KMS-11 (cell line): ENCODE data around the gene THBS1.

Experiments used
- H2AFZ ChIP-seq: fragments of 200-600 bp; sonication (generic); 2 replicates; pipeline ENCODE4 v1.6.1; 2016; ENCODE audit warnings: antibody characterized with exemption, mixed run types, low read depth
- H3K27ac ChIP-seq: fragments of 200-600 bp; sonication (generic); 2 replicates; pipeline ENCODE4 v1.6.1; 2016; ENCODE audit warnings: mild to moderate bottlenecking, mixed run types
- H3K27me3 ChIP-seq: fragments of 200-600 bp; sonication (generic); 2 replicates; pipeline ENCODE4 v1.6.1; 2017; ENCODE audit warnings: mild to moderate bottlenecking, low read depth, mixed run types, moderate library complexity; ENCODE audit not compliant: insufficient read depth
- H3K36me3 ChIP-seq: fragments of 200-600 bp; sonication (generic); 2 replicates; pipeline ENCODE4 v1.6.1; 2017; ENCODE audit warnings: mild to moderate bottlenecking, mixed run types; ENCODE audit not compliant: insufficient read depth
- H3K4me1 ChIP-seq: fragments of 200-600 bp; sonication (generic); 2 replicates; pipeline ENCODE4 v1.6.1; 2016; ENCODE audit warnings: mild to moderate bottlenecking, low read depth, mixed run types; ENCODE audit not compliant: poor library complexity, severe bottlenecking
- H3K4me2 ChIP-seq: fragments of 200-600 bp; sonication (generic); 2 replicates; pipeline ENCODE4 v1.7.0; 2016; ENCODE audit warnings: mild to moderate bottlenecking, mixed run types
- H3K4me3 ChIP-seq: fragments of 200-600 bp; sonication (generic); IDR thresholded peaks from 2 replicates; pipeline ENCODE4 v1.6.1; 2017; ENCODE audit warnings: low read depth, low read length, mixed read lengths; ENCODE audit not compliant: insufficient read depth
- H3K79me2 ChIP-seq: fragments of 200-600 bp; sonication (generic); 2 replicates; pipeline ENCODE4 v1.6.1; 2016; ENCODE audit warnings: low read depth, mixed run types; ENCODE audit not compliant: insufficient read depth
- H3K9ac ChIP-seq: fragments of 200-600 bp; sonication (generic); 2 replicates; pipeline ENCODE4 v1.6.1; 2016; ENCODE audit warnings: mild to moderate bottlenecking, mixed run types
- H4K20me1 ChIP-seq: fragments of 200-600 bp; sonication (generic); 2 replicates; pipeline ENCODE4 v1.6.1; 2016; ENCODE audit warnings: mild to moderate bottlenecking, mixed run types; ENCODE audit not compliant: insufficient read depth
- CTCF ChIP-seq: fragments of 200-600 bp; sonication (generic); conservative IDR thresholded peaks from 2 replicates; pipeline ENCODE4 v1.6.1; 2017; ENCODE audit warnings: low read depth, mild to moderate bottlenecking, antibody characterized with exemption, low read length, moderate library complexity, mixed read lengths

The THBS1 gene

DNA sequence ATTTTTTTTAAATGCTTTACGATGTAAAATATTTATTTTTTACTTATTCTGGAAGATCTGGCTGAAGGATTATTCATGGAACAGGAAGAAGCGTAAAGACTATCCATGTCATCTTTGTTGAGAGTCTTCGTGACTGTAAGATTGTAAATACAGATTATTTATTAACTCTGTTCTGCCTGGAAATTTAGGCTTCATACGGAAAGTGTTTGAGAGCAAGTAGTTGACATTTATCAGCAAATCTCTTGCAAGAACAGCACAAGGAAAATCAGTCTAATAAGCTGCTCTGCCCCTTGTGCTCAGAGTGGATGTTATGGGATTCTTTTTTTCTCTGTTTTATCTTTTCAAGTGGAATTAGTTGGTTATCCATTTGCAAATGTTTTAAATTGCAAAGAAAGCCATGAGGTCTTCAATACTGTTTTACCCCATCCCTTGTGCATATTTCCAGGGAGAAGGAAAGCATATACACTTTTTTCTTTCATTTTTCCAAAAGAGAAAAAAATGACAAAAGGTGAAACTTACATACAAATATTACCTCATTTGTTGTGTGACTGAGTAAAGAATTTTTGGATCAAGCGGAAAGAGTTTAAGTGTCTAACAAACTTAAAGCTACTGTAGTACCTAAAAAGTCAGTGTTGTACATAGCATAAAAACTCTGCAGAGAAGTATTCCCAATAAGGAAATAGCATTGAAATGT is 15.6 kb downstream of the THBS1 start:
- Histone ChIP-seq H4K20me1 (no peaks in the 10 kb centered on the region), H3K4me3 (no peak overlapping the region), H3K4me2 (no peak overlapping the region), H3K9ac (no peak overlapping the region), H3K4me1 (no peaks in the 10 kb centered on the region), H3K36me3 (no peaks in the 10 kb centered on the region), H3K27ac (no peak overlapping the region), H3K27me3 (no peaks in the 10 kb centered on the region), H2AFZ (no peak overlapping the region), H3K79me2 (no peaks in the 10 kb centered on the region)
- TF ChIP-seq CTCF: no peak

- no peak overlapping the region for H2AFZ ChIP-seq
- no peak overlapping the region for H3K4me3 ChIP-seq
- no peaks in the 10 kb centered on the region for H3K36me3 ChIP-seq
- H3K4me1 ChIP-seq: no peaks in the 10 kb centered on the region
- no peak overlapping the region for H3K4me2 ChIP-seq
- no peaks in the 10 kb centered on the region for H4K20me1 ChIP-seq
- H3K79me2 ChIP-seq: no peaks in the 10 kb centered on the region
- H3K27ac ChIP-seq: no peak overlapping the region
- no peak for TF ChIP-seq CTCF
- no peak overlapping the region for H3K9ac ChIP-seq
- H3K27me3 ChIP-seq: no peaks in the 10 kb centered on the region
These were observed 16.5 kb downstream of the THBS1 start for GRCh38 chr15:39597336-39597735.

DNA sequence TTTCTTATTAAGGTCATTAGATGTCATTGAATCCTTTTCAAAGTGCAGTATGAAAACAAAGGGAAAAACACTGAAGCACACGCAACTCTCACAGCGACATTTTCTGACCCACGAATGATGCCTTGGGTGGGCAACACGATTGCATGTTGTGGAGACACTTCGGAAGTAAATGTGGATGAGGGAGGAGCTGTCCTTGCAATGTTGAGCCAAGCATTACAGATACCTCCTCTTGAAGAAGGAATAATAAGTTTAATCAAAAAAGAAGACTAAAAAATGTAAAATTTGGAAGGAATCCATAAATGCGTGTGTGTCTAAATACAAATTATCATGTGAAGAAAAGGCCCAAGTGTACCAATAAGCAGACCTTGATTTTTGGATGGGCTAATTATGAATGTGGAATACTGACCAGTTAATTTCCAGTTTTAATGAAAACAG is 16.9 kb downstream of the THBS1 start:
- Histone ChIP-seq H3K4me2 (no peak overlapping the region), H3K4me1 (no peaks in the 10 kb centered on the region), H3K9ac (no peak overlapping the region), H3K36me3 (no peaks in the 10 kb centered on the region), H2AFZ (no peak overlapping the region), H3K4me3 (no peak overlapping the region), H3K27ac (no peak overlapping the region), H3K27me3 (no peaks in the 10 kb centered on the region), H3K79me2 (no peaks in the 10 kb centered on the region), H4K20me1 (no peaks in the 10 kb centered on the region)
- no peak for TF ChIP-seq CTCF

- Histone ChIP-seq H3K4me3 (no peak overlapping the region), H3K79me2 (no peaks in the 10 kb centered on the region), H3K36me3 (no peaks in the 10 kb centered on the region), H3K27ac (no peak overlapping the region), H3K4me1 (no peaks in the 10 kb centered on the region), H3K9ac (no peak overlapping the region), H3K27me3 (no peaks in the 10 kb centered on the region), H2AFZ (no peak overlapping the region), H4K20me1 (no peaks in the 10 kb centered on the region), H3K4me2 (no peak overlapping the region)
- no peak for TF ChIP-seq CTCF
These were observed 17.4 kb downstream of the THBS1 start for GRCh38 chr15:39598186-39598850.
